HepG2 (cell line): ENCODE measurements around the gene PLAAT3. TPM values are rescaled to one million over a fixed set of nuclear protein-coding genes. Genes with fewer than 3 reads are reported as not detected.

Experiments
- ATAC-seq: fragments of 200-7000 bp; cut with Tn5 transposase; 3 replicates; pipeline ENCODE4 v1.9.1; 2020; ENCODE audit warnings: mild to moderate bottlenecking, moderate library complexity
- BruUV-seq: library from RNA; stranded (reverse); fragments of 400-500 nt; replicated peaks from 2 replicates; lab custom pipeline; 2021; lab: Mats Ljungman, UMichigan
- CTCF ChIA-PET: fragments of 300-600 bp; formaldehyde crosslinking; extraction: SDS; loops from one replicate; lab custom pipeline; 2021; ENCODE audit warnings: low total read pairs, inconsistent platforms, low intra/inter-chr PET ratio; lab: Yijun Ruan, JAX
- POLR2A ChIA-PET: fragments of 350-600 bp; sonication (Branson Sonifier 250); formaldehyde crosslinking; loops from one replicate; lab custom pipeline; 2020; ENCODE audit warnings: antibody characterized with exemption, inconsistent platforms; lab: Yijun Ruan, JAX
- DNase-seq: peaks from one replicate; pipeline ENCODE4 v3.0.0-alpha.2; 2015; ENCODE audit warnings: low spot score
- FAIRE-seq: peaks from 3 replicates; lab custom pipeline; 2011; peaks lifted over from hg19 to GRCh38; lab: Jason Lieb, UNC
- H2AFZ ChIP-seq: one replicate; pipeline ENCODE4 v1.6.1; 2011; ENCODE audit warnings: low read length, inconsistent platforms
- H3K27ac ChIP-seq: fragments of 300-600 bp; 3 replicates; pipeline ENCODE4 v1.8.0; 2011; ENCODE audit warnings: mixed run types, mild to moderate bottlenecking, mixed read lengths, low read length, inconsistent platforms; ENCODE audit not compliant: insufficient read depth; ENCODE audit errors: extremely low read length
- H3K27me3 ChIP-seq, 2 experiments: fragments of 200-600 bp in 1 of 2; 2 replicates in 1 of 2; 3 replicates in 1 of 2; pipeline versions ENCODE4 v1.6.0 to v1.8.0; 2011; ENCODE audit warnings: low read length in 2 of 2, mild to moderate bottlenecking in 2 of 2, moderate library complexity in 2 of 2, inconsistent platforms in 1 of 2; ENCODE audit not compliant: insufficient read depth in 2 of 2, control insufficient read depth in 1 of 2
- H3K36me3 ChIP-seq, 2 experiments: fragments of 200-600 bp in 1 of 2; replicated peaks in 1 of 2; 2 replicates in 1 of 2; 3 replicates in 1 of 2; pipeline versions ENCODE4 v1.5.1 to v1.8.0; 2011; ENCODE audit warnings: low read length in 2 of 2, inconsistent platforms in 1 of 2; ENCODE audit not compliant: insufficient read depth in 2 of 2, control insufficient read depth in 1 of 2
- H3K4me1 ChIP-seq: 2 replicates; pipeline ENCODE4 v1.5.1; 2012; ENCODE audit warnings: low read length, inconsistent platforms; ENCODE audit not compliant: insufficient read depth
- H3K4me2 ChIP-seq: 2 replicates; pipeline ENCODE4 v1.6.0; 2011; ENCODE audit warnings: low read depth, low read length, inconsistent platforms
- H3K4me3 ChIP-seq, 3 experiments: fragments of 200-600 bp in 1 of 3; sonication (generic), shearing (Covaris generic) in 1 of 3; replicated peaks in 1 of 3; 2 replicates each; pipeline ENCODE4 v1.5.1; 2011 to 2016; ENCODE audit warnings: low read length in 3 of 3, inconsistent platforms in 2 of 3, low read depth in 2 of 3, mild to moderate bottlenecking in 2 of 3, control low read depth in 1 of 3, mixed read lengths in 1 of 3; ENCODE audit not compliant: insufficient read depth in 1 of 3
- H3K79me2 ChIP-seq: one replicate; pipeline ENCODE4 v1.6.1; 2011; ENCODE audit warnings: low read length, inconsistent platforms; ENCODE audit not compliant: insufficient read depth
- H3K9ac ChIP-seq: 2 replicates; pipeline ENCODE4 v1.6.0; 2011; ENCODE audit warnings: mild to moderate bottlenecking, low read depth, low read length, inconsistent platforms; ENCODE audit not compliant: insufficient read depth
- H3K9me3 ChIP-seq: 2 replicates; pipeline ENCODE4 v1.5.1; 2012; ENCODE audit warnings: mild to moderate bottlenecking, low read length
- H4K20me1 ChIP-seq: 2 replicates; pipeline ENCODE4 v1.6.0; 2011; ENCODE audit warnings: inconsistent platforms, mild to moderate bottlenecking, low read length, moderate library complexity; ENCODE audit not compliant: insufficient read depth
- ATRX ChIP-seq: sonication (generic); formaldehyde crosslinking; IDR thresholded peaks from 2 replicates; pipeline ENCODE4 v1.4.0; 2020; ENCODE audit warnings: missing genetic modification reagents, borderline replicate concordance
- EED ChIP-seq: sonication (generic); formaldehyde crosslinking; IDR thresholded peaks from 2 replicates; pipeline ENCODE4 v1.5.0; 2020; ENCODE audit warnings: mild to moderate bottlenecking, missing genetic modification reagents
- ELF1 ChIP-seq: sonication (generic); formaldehyde crosslinking; IDR thresholded peaks from 2 replicates; pipeline ENCODE4 v1.4.0; 2020; ENCODE audit warnings: missing genetic modification reagents
- FOXC1 ChIP-seq: sonication (generic); formaldehyde crosslinking; IDR thresholded peaks from 2 replicates; pipeline ENCODE4 v1.8.0; 2022; ENCODE audit warnings: mild to moderate bottlenecking, missing genetic modification reagents, borderline replicate concordance
- HDAC1 ChIP-seq: sonication (generic); formaldehyde crosslinking; IDR thresholded peaks from 2 replicates; pipeline ENCODE4 v1.5.1; 2020; ENCODE audit warnings: mild to moderate bottlenecking, missing genetic modification reagents
- HDAC6 ChIP-seq: fragments of 200-600 bp; sonication (generic); IDR thresholded peaks from 2 replicates; pipeline ENCODE4 v1.7.0; 2017; ENCODE audit warnings: mild to moderate bottlenecking, antibody characterized with exemption, low read length, low read depth
- MTF1 ChIP-seq: sonication (generic); formaldehyde crosslinking; IDR thresholded peaks from 2 replicates; pipeline ENCODE4 v1.5.0; 2020; ENCODE audit warnings: missing genetic modification reagents
- SMAD9 ChIP-seq: sonication (generic); formaldehyde crosslinking; IDR thresholded peaks from 2 replicates; pipeline ENCODE4 v1.5.1; 2020; ENCODE audit warnings: mild to moderate bottlenecking, missing genetic modification reagents
- SNAPC2 ChIP-seq: sonication (generic); formaldehyde crosslinking; IDR thresholded peaks from 2 replicates; pipeline ENCODE4 v1.8.1; 2022; ENCODE audit warnings: mild to moderate bottlenecking, missing genetic modification reagents
- ZFP37 ChIP-seq: sonication (generic); formaldehyde crosslinking; IDR thresholded peaks from 2 replicates; pipeline ENCODE4 v1.4.0; 2020; ENCODE audit warnings: missing genetic modification reagents, borderline replicate concordance
- ZFX ChIP-seq: sonication (generic); formaldehyde crosslinking; IDR thresholded peaks from 2 replicates; pipeline ENCODE4 v1.4.0; 2020; ENCODE audit warnings: mild to moderate bottlenecking, low read depth, missing genetic modification reagents, moderate library complexity
- ZNF205 ChIP-seq: IDR thresholded peaks from 2 replicates; pipeline ENCODE4 v1.6.1; 2018; ENCODE audit warnings: missing biosample characterization, missing genetic modification reagents
- ZNF550 ChIP-seq: sonication (generic); formaldehyde crosslinking; IDR thresholded peaks from 2 replicates; pipeline ENCODE4 v1.4.0; 2020; ENCODE audit warnings: mild to moderate bottlenecking, missing genetic modification reagents, borderline replicate concordance
- ZNF75D ChIP-seq: sonication (generic); formaldehyde crosslinking; IDR thresholded peaks from 2 replicates; pipeline ENCODE4 v1.8.1; 2023; ENCODE audit warnings: missing genetic modification reagents, mild to moderate bottlenecking, borderline replicate concordance
- ZNF772 ChIP-seq: sonication (generic); formaldehyde crosslinking; IDR thresholded peaks from 2 replicates; pipeline ENCODE4 v1.5.0; 2020; ENCODE audit warnings: mild to moderate bottlenecking, missing genetic modification reagents
- WGBS: methylation state at CpG from one replicate; pipeline ENCODE4 v1.1.6; 2017; ENCODE audit warnings: low lambda C conversion rate; 5-methylcytosine and 5-hydroxymethylcytosine counted together
- in situ Hi-C: cut with HindIII; loops from 2 replicates; pipeline ENCODE4 v1.10.0; 2017; ENCODE audit warnings: low pct_unique_long_range_greater_than_20kb; ENCODE audit not compliant: extremely low pct_ligation_motif_present
- intact Hi-C: fragments of 100-400 bp; cut with micrococcal nuclease; formaldehyde crosslinking; loops from one replicate; pipeline ENCODE4 v1.10.0; 2022; ENCODE audit not compliant: unreplicated experiment
- polyA plus RNA-seq, 8 experiments: library from polyadenylated mRNA; depleted of rRNA in 3 of 8; stranded (reverse) in 7 of 8; unstranded in 1 of 8; fragments of >200 nt; fragmentation: Illumina TruSeq in 4 of 8; extraction: Trizol in 4 of 8; gene quantifications; 2 replicates each; pipeline versions ENCODE4 v1.2.1 to v1.2.3, GENCODE V29; 2011 to 2016; ENCODE audit warnings: low read depth in 4 of 8, missing spikeins in 1 of 8, mixed read lengths in 1 of 8; ENCODE audit not compliant: insufficient read depth in 1 of 8
- total RNA-seq, 5 experiments: library from RNA; depleted of rRNA; stranded (reverse); fragments of >200 nt; fragmentation: Illumina TruSeq; extraction: Trizol; gene quantifications; 2 replicates each; pipeline ENCODE4 v1.2.3, GENCODE V29; 2016; ENCODE audit warnings: low read depth in 1 of 5
- TF ChIP-seq, protein P1 (sequence below): sonication (generic); formaldehyde crosslinking; IDR thresholded peaks from 2 replicates; pipeline ENCODE4 v1.8.1; 2023; ENCODE audit warnings: missing genetic modification reagents, mild to moderate bottlenecking, borderline replicate concordance
- TF ChIP-seq, protein P2 (sequence below): sonication (generic); formaldehyde crosslinking; IDR thresholded peaks from 2 replicates; pipeline ENCODE4 v1.4.0; 2020; ENCODE audit warnings: missing genetic modification reagents

PLAAT3 gene
- total and polyA plus RNA-seq, 2 of the 13 experiments (the other 11 are each of a cell fraction or from before 2014, with no cell fraction given), result 9.3 to 16.4 TPM

GRCh38 chr11:63660972-63661371 lies 46.7 kb upstream of the PLAAT3 start:
- Histone ChIP-seq H3K36me3 (no peaks in the 10 kb centered on the region), H3K79me2 (no peaks in the 10 kb centered on the region), H2AFZ (no peak overlapping the region), H3K4me1 (no peaks in the 10 kb centered on the region), H3K27ac (no peak overlapping the region), H3K9me3 (no peaks in the 10 kb centered on the region), H3K9ac (no peak overlapping the region), H3K27me3 (no peaks in the 10 kb centered on the region; a peak in 1 of 5 replicates), H4K20me1 (no peaks in the 10 kb centered on the region), H3K4me2 (no peak overlapping the region)
- ChIA-PET CTCF (no interaction called here), POLR2A (no interaction called here)
- in situ Hi-C loops (no loop called here), intact Hi-C loops (no loop called here)
- FAIRE-seq (no peak), ATAC-seq (no peak), DNase-seq (no peak)
- no TSS peak for BruUV-seq
- WGBS, result 69% methylated on average over 8 of the region's 8 CpGs
- TF ChIP-seq MTF1 (CRISPR knock-in tag) (no peak), ELF1 (CRISPR knock-in tag) (no peak), ZFP37 (CRISPR knock-in tag) (no peak)
- TF ChIP-seq, all 625 proteins: peak for 0
- H3K4me3 ChIP-seq, result no peak overlapping the region

- in situ Hi-C loops, result no loop called here
- H3K27ac ChIP-seq, result no peak overlapping the region
- POLR2A ChIA-PET, result no interaction called here
- TF ChIP-seq ZFX (no peak), ZNF772 (CRISPR knock-in tag) (no peak), SMAD9 (CRISPR knock-in tag) (no peak), HDAC6 (no peak), EED (CRISPR knock-in tag) (no peak), FOXC1 (CRISPR knock-in tag) (no peak), ZNF75D (no peak), ZNF550 (CRISPR knock-in tag) (no peak), ATRX (no peak), HDAC1 (CRISPR knock-in tag) (no peak), ZNF205 (no peak), SNAPC2 (CRISPR knock-in tag) (no peak)
- TF ChIP-seq, protein P1, sequence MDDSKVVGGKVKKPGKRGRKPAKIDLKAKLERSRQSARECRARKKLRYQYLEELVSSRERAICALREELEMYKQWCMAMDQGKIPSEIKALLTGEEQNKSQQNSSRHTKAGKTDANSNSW (CRISPR knock-in tag), result no peak
- TF ChIP-seq, protein P2, sequence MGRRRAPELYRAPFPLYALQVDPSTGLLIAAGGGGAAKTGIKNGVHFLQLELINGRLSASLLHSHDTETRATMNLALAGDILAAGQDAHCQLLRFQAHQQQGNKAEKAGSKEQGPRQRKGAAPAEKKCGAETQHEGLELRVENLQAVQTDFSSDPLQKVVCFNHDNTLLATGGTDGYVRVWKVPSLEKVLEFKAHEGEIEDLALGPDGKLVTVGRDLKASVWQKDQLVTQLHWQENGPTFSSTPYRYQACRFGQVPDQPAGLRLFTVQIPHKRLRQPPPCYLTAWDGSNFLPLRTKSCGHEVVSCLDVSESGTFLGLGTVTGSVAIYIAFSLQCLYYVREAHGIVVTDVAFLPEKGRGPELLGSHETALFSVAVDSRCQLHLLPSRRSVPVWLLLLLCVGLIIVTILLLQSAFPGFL (CRISPR knock-in tag), result no peak
- TF ChIP-seq, all 625 proteins: peak for 0
- no peaks in the 10 kb centered on the region for H3K4me1 ChIP-seq
- DNase-seq (no peak), FAIRE-seq (no peak), ATAC-seq (no peak)
- WGBS, result 86% methylated on average over 3 of the region's 3 CpGs
- no peak overlapping the region for H3K9ac ChIP-seq
- H2AFZ ChIP-seq, result no peak overlapping the region
- BruUV-seq, result no TSS peak
- H3K27me3 ChIP-seq, result no peaks in the 10 kb centered on the region
- no peaks in the 10 kb centered on the region for H3K79me2 ChIP-seq
- H3K9me3 ChIP-seq, result no peaks in the 10 kb centered on the region
- H4K20me1 ChIP-seq, result no peaks in the 10 kb centered on the region
- H3K4me2 ChIP-seq, result no peak overlapping the region
- intact Hi-C loops, result no loop called here
- no peak overlapping the region for H3K4me3 ChIP-seq
- CTCF ChIA-PET, result no interaction called here
- H3K36me3 ChIP-seq, result no peaks in the 10 kb centered on the region
Measured at GRCh38 chr11:63652671-63653070, 38.4 kb upstream of the PLAAT3 start.
